Spleen (tissue), 11 donors: Measurements from ENCODE around the gene HOXA7. TPM values are rescaled to one million over a fixed set of nuclear protein-coding genes. Genes with fewer than 3 reads are reported as not detected.
A peak's percentile ranks its signal among the peaks of the same experiment; 100 is the strongest.

Experiments
- DNase-seq: peaks from one replicate; pipeline ENCODE4 v3.0.0-alpha.2; 2020
- H3K27ac ChIP-seq, 8 donors: fragments of 200-600 bp; sonication (generic) in 7 of 8; 1 replicate in 4 of 8; 2 replicates in 4 of 8; pipeline versions ENCODE4 v1.5.0 to v1.8.0; 2016 to 2021; ENCODE audit warnings: inconsistent platforms in 4 of 8, mild to moderate bottlenecking in 4 of 8, moderate library complexity in 1 of 8
- H3K27me3 ChIP-seq, 7 donors: fragments of 200-600 bp; sonication (generic) in 6 of 7; replicated peaks in 1 of 7; 1 replicate in 4 of 7; 2 replicates in 3 of 7; pipeline versions ENCODE4 v1.5.0 to v1.8.0; 2016 to 2021; ENCODE audit warnings: inconsistent platforms in 3 of 7, mild to moderate bottlenecking in 1 of 7
- H3K36me3 ChIP-seq, 6 donors: fragments of 200-600 bp; sonication (generic) in 5 of 6; 1 replicate in 4 of 6; 2 replicates in 2 of 6; pipeline versions ENCODE4 v1.5.0 to v1.8.0; 2016 to 2021; ENCODE audit warnings: inconsistent platforms in 2 of 6
- H3K4me1 ChIP-seq, 6 donors: fragments of 200-600 bp; sonication (generic) in 5 of 6; 1 replicate in 3 of 6; 2 replicates in 3 of 6; pipeline versions ENCODE4 v1.5.0 to v1.8.0; 2016 to 2021; ENCODE audit warnings: inconsistent platforms in 3 of 6
- H3K4me3 ChIP-seq, 8 donors: fragments of 200-600 bp; sonication (generic) in 7 of 8; 1 replicate in 4 of 8; 2 replicates in 4 of 8; pipeline versions ENCODE4 v1.5.0 to v1.8.0; 2016 to 2021; ENCODE audit warnings: inconsistent platforms in 4 of 8, mild to moderate bottlenecking in 4 of 8, moderate library complexity in 2 of 8
- H3K9me3 ChIP-seq, 8 donors: fragments of 200-600 bp; sonication (generic) in 7 of 8; 1 replicate in 4 of 8; 2 replicates in 4 of 8; pipeline versions ENCODE4 v1.5.0 to v1.8.0; 2016 to 2021; ENCODE audit warnings: inconsistent platforms in 4 of 8
- POLR2A ChIP-seq, 3 donors: fragments of 450-650 bp; IDR thresholded peaks; one replicate each; pipeline ENCODE4 v1.5.1; 2017; ENCODE audit warnings: antibody characterized with exemption in 3 of 3, mild to moderate bottlenecking in 1 of 3
- POLR2AphosphoS5 ChIP-seq, 3 donors: sonication (generic); formaldehyde crosslinking; IDR thresholded peaks; one replicate each; pipeline ENCODE4 v1.5.1; 2017; ENCODE audit warnings: antibody characterized with exemption in 3 of 3
- WGBS, 5 donors: extraction: QIAGEN DNeasy Blood & Tissue Kit in 3 of 5; methylation state at CpG; one replicate each; pipeline versions ENCODE4 v1.1.5 to v1.1.7; 2013 to 2018; 5-methylcytosine and 5-hydroxymethylcytosine counted together
- intact Hi-C: fragments of 100-400 bp; cut with DNase I; formaldehyde crosslinking; loops from one replicate; pipeline ENCODE4 v1.15.0; 2023; ENCODE audit warnings: low total_unique reads
- polyA plus RNA-seq, 3 donors: library from polyadenylated mRNA; stranded (reverse); fragments of 200-250 nt; gene quantifications; one replicate each; pipeline ENCODE4 v1.2.1, GENCODE V29; 2013
- total RNA-seq, 7 donors: library from RNA; depleted of rRNA in 3 of 7; stranded (reverse); fragments of >200 nt in 3 of 7; fragmentation: NEBNext Ultra II Directional in 4 of 7; extraction: Animal tissue kit (Norgen Biotek cat#: 25700) in 4 of 7; gene quantifications; one replicate each; pipeline versions ENCODE4 v1.1.0 to v1.2.1, GENCODE V29; 2016 to 2021
- TF ChIP-seq, protein P1 (sequence below), 11 experiments: fragments of 200-600 bp in 7 of 11; fragments of 450-650 bp in 4 of 11; sonication (generic) in 4 of 11; IDR thresholded peaks in 8 of 11; conservative IDR thresholded peaks in 3 of 11; 1 replicate in 7 of 11; 2 replicates in 4 of 11; pipeline versions ENCODE4 v1.4.0 to v1.8.0; 2016 to 2021; ENCODE audit warnings: antibody characterized with exemption in 11 of 11, inconsistent platforms in 4 of 11, mild to moderate bottlenecking in 1 of 11
- donor health status: healthy with polysubstance abuse.
- donor health status: DM: no; HTN: no; CAD: no; lungs with moderate emphysema.
- donor health status: DM: no; HTN: no; CAD: no.
- donor health status: Bipolar disorder and iron deficiency.
- donor health status: healthy.
- donor health status: DM: no; HTN: no; CAD: no.
- donor health status: DM: yes; HTN: yes; CAD: no.

The HOXA7 gene
- total and polyA plus RNA-seq, 10 donors, result 0.55 to 8.0 (median 2.4) TPM

DNA sequence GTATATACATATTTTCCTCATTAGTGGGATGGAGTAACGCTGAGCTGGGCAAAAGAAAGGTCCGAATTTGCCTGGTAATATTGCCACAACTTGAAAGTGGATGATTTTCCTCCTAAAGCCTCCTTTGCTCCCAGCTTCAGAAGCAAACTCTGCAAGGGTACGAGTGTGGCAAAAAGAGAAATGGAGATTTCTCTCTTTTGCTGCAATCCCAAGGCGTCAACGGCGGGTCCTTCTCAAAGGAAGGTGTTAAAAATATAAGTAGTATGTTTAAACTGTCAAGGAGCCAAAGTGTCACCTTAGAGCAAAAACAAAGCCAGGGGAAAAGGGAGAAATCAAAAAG is 41.6 kb downstream of the HOXA7 start:
- Histone ChIP-seq H3K27ac (peak overlapping the region in 7 of 8 donors; percentile 13 to 89 (median 71)), H3K36me3 (no peaks in the 10 kb centered on the region), H3K9me3 (no peaks in the 10 kb centered on the region), H3K4me3 (peak overlapping the region in 5 of 8 donors; percentile 23 to 59 (median 26)), H3K4me1 (peaks cover 0 to 68% (median 27%) of the 10 kb centered on the region in 6 donors), H3K27me3 (no peaks in the 10 kb centered on the region)
- no peak for DNase-seq
- intact Hi-C loops, result loop anchor here (10.0 kb wide), 1 partner anchor 360 kb away; no protein-coding TSS in a partner anchor
- WGBS, 5 donors, result 66 to 80% (median 78%) methylated on average over 6 of the region's 6 CpGs
- TF ChIP-seq, protein P1, sequence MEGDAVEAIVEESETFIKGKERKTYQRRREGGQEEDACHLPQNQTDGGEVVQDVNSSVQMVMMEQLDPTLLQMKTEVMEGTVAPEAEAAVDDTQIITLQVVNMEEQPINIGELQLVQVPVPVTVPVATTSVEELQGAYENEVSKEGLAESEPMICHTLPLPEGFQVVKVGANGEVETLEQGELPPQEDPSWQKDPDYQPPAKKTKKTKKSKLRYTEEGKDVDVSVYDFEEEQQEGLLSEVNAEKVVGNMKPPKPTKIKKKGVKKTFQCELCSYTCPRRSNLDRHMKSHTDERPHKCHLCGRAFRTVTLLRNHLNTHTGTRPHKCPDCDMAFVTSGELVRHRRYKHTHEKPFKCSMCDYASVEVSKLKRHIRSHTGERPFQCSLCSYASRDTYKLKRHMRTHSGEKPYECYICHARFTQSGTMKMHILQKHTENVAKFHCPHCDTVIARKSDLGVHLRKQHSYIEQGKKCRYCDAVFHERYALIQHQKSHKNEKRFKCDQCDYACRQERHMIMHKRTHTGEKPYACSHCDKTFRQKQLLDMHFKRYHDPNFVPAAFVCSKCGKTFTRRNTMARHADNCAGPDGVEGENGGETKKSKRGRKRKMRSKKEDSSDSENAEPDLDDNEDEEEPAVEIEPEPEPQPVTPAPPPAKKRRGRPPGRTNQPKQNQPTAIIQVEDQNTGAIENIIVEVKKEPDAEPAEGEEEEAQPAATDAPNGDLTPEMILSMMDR (IDR thresholded peaks at IDR 0.05 in 8 of 11, conservative IDR thresholded peaks at IDR 0.05 in 3 of 11), result no peak
- TF ChIP-seq POLR2A (IDR thresholded peaks at IDR 0.05) (no peak), POLR2AphosphoS5 (IDR thresholded peaks at IDR 0.05) (no peak)

DNA sequence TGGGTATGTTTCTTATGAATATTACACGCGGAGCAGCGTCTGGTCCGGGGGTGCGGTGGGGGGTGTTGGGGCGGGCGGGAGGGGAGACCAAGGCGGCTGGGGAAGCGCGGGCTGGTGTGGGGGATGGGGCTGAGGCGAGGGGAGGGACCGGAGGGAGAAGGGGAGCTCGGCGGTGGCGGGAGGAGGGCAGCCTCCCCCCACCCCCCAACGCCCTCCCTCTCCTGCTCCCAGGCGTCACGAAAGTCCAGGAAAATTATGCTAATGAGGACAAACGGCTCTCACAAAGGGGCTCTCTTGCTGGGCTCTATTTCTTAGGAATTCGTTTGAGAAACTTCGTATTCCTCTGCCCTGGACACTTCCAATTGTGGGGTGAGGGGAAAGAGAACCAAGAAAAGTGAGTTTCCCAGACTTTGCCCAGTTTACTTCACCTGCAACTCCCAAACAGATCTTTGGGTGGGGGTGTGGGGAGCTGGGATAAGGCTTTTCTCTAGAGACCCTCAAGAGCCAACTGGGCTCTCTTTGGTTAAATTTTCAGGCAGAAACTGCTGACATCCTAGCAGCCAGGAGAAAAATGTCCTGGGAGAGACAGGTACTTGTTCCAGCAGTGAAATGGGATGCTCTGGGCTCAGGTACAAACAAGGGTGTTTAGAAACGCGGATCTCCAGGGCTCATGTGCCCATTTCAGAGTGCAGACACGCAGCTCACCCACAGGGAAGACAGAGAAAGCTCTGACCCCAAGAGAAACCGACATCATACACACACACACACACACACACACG is 42.3 kb downstream of the HOXA7 start:
- TF ChIP-seq POLR2AphosphoS5 (IDR thresholded peaks at IDR 0.05) (no peak), POLR2A (IDR thresholded peaks at IDR 0.05) (no peak)
- TF ChIP-seq, protein P1 (IDR thresholded peaks at IDR 0.05 in 8 of 11, conservative IDR thresholded peaks at IDR 0.05 in 3 of 11), result no peak
- Histone ChIP-seq H3K4me3 (peak overlapping the region; percentile 12 to 71 (median 42)), H3K9me3 (no peaks in the 10 kb centered on the region), H3K27ac (peak overlapping the region; percentile 42 to 90 (median 86)), H3K27me3 (no peaks in the 10 kb centered on the region), H3K36me3 (no peaks in the 10 kb centered on the region), H3K4me1 (peaks cover 0 to 63% (median 25%) of the 10 kb centered on the region in 6 donors)
- intact Hi-C loops, result loop anchor here (10.0 kb wide), 1 partner anchor 359 kb away; no protein-coding TSS in a partner anchor
- no peak for DNase-seq
- WGBS, 5 donors, result 46 to 76% (median 64%) methylated on average over 23 to 26 of the region's 26 CpGs

DNA sequence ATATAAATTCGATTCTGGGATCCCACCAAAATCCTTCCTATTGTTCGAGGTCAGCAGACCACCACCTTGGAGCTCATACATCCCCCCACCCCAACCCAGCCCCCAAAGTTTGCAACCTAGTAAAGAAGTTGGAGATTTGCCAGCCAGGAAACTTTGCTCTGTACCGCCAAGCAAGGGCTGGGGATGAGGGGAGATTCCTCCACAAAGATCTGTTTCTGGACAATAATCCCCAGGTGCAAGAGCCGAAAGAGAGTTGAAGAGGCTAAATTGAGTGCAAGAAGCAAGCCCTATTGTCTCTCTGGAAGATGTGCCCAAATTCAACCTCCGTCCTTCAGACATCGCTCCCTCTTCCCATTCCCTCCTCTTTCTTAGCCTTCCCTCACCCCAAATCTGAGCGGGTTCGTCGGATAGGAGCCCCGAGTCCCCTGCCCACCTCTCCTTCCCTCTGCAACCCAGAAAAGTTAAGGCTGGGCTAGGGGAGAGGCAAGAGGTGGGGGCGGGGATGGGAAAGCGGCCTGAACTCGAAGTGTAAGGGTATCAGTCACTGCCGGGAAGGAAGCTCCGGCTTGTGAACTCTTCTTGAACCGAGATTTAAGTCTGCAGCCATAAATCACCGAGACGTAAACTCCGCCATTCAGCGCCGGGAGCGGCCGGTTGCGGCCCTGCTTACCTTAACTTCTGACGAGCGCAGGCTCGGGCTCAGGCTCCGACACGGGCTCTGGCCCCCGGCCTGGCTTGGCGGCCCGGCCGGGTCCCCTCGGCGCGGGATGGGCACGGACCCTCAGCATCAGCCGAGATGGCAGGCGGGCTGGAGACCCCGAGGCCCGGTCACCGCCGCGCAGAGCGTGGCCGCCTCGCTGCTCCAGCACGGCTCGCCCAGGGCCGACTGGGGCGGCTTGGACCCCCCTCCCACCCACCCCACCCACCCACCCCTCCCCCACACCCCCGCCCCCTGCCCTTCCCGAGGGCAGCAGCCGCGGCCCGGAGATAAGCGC is 43.2 kb downstream of the HOXA7 start:
- Histone ChIP-seq H3K36me3 (no peaks in the 10 kb centered on the region), H3K4me1 (peaks cover 0 to 61% (median 28%) of the 10 kb centered on the region in 6 donors), H3K27me3 (no peaks in the 10 kb centered on the region), H3K27ac (peak overlapping the region; percentile 42 to 90 (median 86)), H3K9me3 (no peaks in the 10 kb centered on the region), H3K4me3 (peak overlapping the region; percentile 33 to 71 (median 42))
- intact Hi-C loops, result loop anchor here (10.0 kb wide), 1 partner anchor 358 kb away; no protein-coding TSS in a partner anchor
- TF ChIP-seq, protein P1 (IDR thresholded peaks at IDR 0.05 in 8 of 11, conservative IDR thresholded peaks at IDR 0.05 in 3 of 11), result no peak
- TF ChIP-seq POLR2AphosphoS5 (IDR thresholded peaks at IDR 0.05), result peak; percentile 59 to 78 (median 65)
- WGBS, 5 donors, result 57 to 81% (median 64%) methylated on average over 29 to 57 of the region's 57 CpGs
- no peak for DNase-seq
